T1000 (cell line): ENCODE results near the gene HMCN2.

ENCODE experiments used
- DNase-seq: peaks from one replicate; lab custom pipeline; 2025; ENCODE audit warnings: mixed read lengths; lab: John Stamatoyannopoulos, UW

HMCN2 gene

DNA sequence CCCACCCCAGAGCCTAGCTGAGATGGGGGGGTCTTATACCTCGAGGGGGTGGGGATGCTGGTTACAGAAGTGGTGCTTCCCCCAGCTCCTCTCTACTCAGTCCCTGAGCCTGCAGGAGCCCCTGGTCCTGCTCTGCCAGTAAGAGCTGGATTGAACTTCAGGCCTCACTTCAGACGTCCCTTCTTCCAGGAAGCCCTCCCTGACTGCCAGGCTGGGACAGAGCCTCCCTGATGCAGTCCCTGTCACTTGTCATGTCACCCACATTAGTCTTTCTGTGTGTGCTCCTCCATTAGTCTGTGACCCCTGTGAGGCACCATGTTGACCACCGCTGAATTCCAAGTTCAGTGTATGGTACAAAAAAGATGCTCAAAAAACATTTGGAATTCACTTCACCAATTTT, 100.5 kb downstream of the HMCN2 start:
- DNase-seq: no peak

DNA sequence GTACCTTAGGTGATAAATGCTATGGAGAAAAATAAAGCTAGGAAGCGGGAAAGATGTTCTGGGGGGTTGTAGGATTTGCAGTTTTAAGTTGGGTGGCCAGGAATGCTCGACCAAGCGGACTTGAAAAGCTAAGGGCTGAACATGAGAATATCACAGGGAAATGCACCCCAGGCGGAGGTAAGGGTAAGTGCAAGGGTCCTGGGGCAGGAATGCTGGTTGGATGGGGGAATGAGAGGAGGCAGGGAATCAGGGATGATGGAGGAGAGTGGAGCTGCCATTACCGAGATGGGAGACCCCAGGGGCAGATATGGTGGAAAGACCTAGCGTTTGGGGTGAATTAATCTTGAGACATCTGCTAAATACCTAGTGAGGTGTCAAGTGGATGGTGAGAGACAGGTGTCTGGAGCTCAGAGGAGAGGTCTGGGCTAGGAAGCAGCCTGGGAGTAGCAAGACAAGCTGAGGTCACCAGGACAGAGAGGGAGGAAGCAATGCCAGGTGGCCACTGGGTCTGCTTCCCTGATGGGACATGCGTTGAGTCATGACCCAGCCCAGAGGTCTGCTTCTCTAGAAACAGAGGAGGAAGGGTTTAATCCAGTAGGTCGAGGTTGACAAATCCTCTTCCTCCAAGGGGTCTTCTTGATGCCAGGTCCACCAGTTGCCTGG, 101.5 kb downstream of the HMCN2 start:
- no peak for DNase-seq

- no peak for DNase-seq
These were observed 103.1 kb downstream of the HMCN2 start for GRCh38 chr9:130368631-130369103.

- DNase-seq: no peak
These were observed 104.7 kb downstream of the HMCN2 start for GRCh38 chr9:130370226-130370625.

GRCh38 chr9:130371196-130371966, 105.8 kb downstream of the HMCN2 start:
- DNase-seq: no peak

DNA sequence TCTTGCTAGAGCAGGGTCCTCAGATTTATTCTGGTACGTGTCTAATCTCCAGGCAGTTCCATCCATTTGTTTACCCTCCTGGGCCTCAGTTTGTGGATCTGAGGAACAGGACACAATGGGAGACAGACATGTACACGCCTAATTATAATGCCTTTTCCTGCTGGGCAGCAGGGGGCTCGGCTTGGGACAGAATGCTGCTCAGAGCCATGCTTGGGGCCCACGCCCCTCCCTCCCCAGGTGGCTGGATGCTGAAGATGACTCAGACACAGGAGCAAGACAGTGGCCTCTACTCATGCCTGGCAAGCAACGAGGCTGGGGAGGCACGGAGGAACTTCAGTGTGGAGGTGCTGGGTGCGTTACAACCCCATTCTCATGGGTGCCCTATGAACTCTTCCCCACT, 106.5 kb downstream of the HMCN2 start:
- DNase-seq: no peak

- no peak for DNase-seq
These were observed 108.2 kb downstream of the HMCN2 start for GRCh38 chr9:130373679-130374325.

- no peak for DNase-seq
These were observed 112.1 kb downstream of the HMCN2 start for GRCh38 chr9:130377612-130378011.

- no peak for DNase-seq
These were observed 113.5 kb downstream of the HMCN2 start for GRCh38 chr9:130378875-130379648.

DNA sequence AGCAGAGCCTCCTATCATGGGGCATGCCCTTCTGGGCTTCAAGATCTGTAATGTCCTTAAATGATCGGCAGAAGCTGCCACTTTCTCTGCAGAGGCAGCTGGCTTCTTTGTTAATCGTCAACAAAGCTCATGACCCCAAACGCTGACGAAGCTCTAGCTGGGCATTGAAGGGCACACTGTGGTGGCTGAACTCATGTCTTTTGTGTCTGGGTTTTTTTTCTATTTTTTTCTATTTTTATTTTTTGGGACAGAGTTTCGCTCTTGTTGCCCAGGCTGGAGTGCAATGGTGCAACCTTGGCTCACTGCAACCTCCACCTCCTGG, 114.0 kb downstream of the HMCN2 start:
- no peak for DNase-seq

DNA sequence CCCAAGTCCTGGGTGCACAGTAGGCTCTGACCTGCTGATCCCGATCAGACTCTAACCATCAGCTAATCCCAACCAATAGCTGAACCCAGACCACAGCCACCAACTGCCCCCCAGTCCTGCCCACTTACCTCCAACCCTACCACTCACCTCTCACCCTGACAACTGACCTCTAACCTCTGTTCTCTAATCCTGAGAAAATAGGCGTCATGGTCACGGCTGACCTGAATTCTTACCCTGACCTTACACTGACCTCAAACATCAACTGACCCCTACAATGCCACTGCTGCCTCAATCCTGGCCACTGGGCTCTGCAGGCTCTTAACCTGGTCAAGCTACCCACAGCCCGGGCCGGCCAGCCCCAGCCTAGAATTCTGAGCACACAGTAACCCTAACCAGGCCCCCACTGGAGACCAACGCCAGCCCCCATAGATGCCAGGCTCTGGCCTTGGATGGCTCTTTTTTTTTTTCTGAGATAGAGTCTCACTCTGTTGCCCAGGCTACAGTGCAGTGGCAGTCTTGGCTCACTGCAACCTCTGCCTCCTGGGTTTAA, 115.4 kb downstream of the HMCN2 start:
- DNase-seq: no peak

DNA sequence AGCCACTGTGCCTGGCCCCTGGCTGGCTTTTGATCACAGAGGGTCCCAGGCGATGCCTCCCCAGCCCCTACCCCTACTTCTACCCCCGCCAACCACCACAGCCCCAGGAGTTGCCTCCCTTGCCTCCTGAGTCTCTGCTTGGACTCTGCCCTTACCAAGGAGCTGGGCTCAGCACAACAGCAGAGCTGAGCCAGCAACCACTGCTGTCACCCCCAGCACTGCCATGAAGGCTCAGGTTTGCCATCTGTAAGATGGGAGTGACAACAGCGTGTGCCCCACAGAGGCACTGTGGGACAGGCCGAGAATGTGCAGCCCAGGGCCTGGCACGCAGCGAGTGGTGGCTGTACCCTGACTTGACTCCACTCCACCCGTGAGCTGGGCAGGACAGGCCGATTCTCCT, 116.1 kb downstream of the HMCN2 start:
- no peak for DNase-seq

GRCh38 chr9:130382096-130382495, 116.5 kb downstream of the HMCN2 start:
- no peak for DNase-seq

DNA sequence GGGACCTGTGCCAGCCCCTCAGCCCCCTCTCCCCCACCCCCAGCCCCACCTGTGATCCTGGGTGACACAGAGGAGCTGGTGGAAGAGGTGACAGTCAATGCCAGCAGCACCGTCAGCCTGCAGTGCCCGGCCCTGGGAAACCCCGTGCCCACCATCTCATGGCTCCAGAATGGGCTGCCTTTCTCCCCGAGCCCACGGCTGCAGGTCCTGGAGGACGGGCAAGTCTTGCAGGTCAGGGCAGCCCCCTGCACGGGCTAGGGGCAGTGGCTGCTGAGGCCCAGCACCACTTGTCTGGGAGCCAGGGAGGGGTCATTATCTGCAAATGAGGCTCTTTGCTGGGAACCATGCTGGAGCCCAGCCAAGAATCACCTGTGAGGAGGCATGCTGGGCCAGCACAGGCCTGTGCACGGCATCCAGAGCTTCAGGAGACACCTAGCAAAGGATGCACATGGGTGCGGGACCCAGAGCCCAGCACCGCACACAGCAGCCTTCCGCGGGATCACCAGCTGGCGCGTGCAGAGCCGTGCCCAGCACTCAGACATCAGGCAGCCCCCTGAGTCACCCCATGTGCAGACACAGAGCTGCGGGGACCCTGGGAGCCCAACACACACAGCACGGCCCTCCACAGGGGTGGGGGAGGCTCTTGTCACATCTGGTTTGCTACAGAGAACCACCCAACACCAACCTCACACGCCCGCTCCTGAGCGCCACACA, 117.2 kb downstream of the HMCN2 start:
- DNase-seq: no peak

- DNase-seq: no peak
These were observed 117.8 kb downstream of the HMCN2 start for GRCh38 chr9:130383350-130383715.

DNA sequence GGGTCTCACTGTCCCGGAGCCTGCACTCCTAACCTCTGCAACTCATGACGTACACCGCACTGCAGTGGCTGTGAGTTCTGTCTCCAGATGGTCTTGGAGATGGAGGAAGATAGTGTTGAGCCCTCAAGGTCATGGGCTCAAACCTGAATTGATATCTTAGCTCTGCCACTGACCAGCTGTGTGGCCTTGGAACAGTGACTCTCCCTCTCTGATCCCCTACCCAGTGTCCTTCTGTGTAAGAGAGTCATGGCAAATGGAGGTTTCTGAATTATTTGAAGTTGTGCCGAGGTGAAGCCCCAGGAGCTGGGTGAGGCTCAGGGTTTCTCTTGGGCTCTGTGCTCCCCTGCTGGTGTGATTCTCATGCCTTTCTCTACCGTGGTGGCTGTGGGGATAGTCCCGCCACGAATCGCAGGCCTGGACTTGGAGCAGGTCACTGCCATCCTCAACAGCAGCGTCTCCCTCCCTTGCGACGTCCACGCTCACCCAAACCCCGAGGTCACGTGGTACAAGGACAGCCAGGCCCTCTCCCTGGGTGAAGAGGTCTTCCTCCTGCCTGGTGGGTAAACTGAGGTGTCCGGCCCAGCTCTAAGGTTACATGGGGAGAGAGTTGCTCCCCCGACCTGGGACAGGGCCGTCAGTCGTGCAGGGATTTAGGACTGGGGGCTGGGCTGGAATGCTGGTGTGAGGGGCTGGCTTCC, 118.6 kb downstream of the HMCN2 start:
- no peak for DNase-seq

GRCh38 chr9:130385257-130385656, 119.7 kb downstream of the HMCN2 start:
- no peak for DNase-seq

DNA sequence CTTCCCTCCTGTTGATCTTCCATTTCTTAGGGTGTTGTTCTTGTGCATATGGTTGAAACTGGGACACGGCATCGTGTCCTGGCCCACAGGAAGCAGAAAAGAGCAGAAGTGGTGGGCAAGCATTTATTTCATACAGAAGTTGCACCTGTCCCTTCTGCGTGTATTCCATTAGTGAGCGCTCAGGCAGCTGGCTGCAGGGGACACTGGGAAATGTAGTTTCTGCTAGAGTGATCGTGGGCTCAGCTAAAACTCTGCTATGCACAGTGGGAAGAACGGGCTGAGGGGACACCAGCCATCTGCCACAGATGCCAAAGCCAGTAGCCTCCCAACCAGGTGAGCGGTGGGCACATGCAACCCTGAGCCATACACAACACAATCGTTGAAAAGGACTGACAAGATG, 121.8 kb downstream of the HMCN2 start:
- DNase-seq: no peak

DNA sequence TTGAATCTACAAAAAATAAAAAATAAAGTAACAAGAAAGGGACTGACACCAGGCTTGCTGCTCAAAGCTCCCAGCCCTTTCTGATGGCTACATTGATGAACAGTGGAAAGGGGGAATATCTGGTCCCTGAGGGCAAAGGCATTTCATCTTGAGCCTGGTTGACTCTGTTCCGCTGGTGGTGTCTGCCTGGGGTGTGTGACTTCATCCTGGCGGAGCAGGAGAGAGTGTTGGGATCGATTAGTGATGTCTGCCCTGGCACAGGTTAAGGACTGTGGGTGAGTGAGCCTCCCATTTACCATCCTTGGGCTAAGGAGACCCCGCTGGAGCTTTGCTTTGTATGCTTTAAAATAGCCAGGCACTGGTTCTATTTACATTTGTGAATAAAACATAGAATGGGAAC, 122.3 kb downstream of the HMCN2 start:
- DNase-seq: no peak

DNA sequence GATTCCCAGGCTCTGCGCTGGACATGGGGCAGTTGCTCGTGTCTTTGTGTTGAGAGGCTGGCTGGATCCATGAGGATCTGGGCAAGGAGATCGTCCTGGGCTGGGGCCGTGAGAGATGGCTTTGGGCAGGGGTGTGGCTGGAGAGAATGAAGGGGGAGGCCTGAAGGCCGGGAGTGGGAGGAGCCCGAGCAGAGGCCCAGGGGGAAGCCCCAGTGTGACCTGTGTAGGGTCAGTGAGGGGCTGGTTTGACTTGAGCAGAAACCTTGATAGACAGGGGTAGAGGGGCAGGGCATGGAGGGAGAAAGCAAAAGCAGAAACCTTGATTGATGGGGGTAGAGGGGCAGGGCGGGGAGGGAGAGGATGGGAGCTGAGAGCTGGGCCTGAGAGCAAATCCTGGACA, 124.8 kb downstream of the HMCN2 start:
- DNase-seq: no peak

GRCh38 chr9:130390986-130391385, 125.4 kb downstream of the HMCN2 start:
- no peak for DNase-seq
